Measurements from ENCODE around the gene PCYT2.
A peak's percentile ranks its signal among the peaks of the same experiment; 100 is the strongest.
"Not testable (repeated sequence)": the region's sequence is repeated elsewhere in the genome, so short reads cannot be mapped to it uniquely, and the experiment has no call there.

The PCYT2 gene

GRCh38 chr17:81911277-81911961 is at the start of gene PCYT2:
Gene PCYT2, minus strand, starts transcription at chr17:81911399. Its CDS starts 44 bp downstream, at chr17:81911355.
- DNase-seq, result peak in 55 of 56 donors; percentile 46 to 94 (median 83)

- no peak for DNase-seq
These were observed 49.1 kb upstream of the PCYT2 start for GRCh38 chr17:81960130-81960958.

- DNase-seq, result peak in 29 of 56 donors; percentile 6 to 77 (median 42)
These were observed 48.3 kb upstream of the PCYT2 start for GRCh38 chr17:81959362-81960129.

- DNase-seq, result no peak
These were observed 47.6 kb upstream of the PCYT2 start for GRCh38 chr17:81958633-81959342.

GRCh38 chr17:81957691-81958432 is 46.7 kb upstream of the PCYT2 start:
- DNase-seq, result no peak

- no peak for DNase-seq
These were observed 45.7 kb upstream of the PCYT2 start for GRCh38 chr17:81956607-81957589.

- no peak for DNase-seq
These were observed 44.8 kb upstream of the PCYT2 start for GRCh38 chr17:81955756-81956544.

GRCh38 chr17:81955058-81955681 is 44.0 kb upstream of the PCYT2 start:
- DNase-seq, result no peak

GRCh38 chr17:81954131-81955057 is 43.2 kb upstream of the PCYT2 start:
- no peak for DNase-seq

- not testable (repeated sequence) for DNase-seq
These were observed 42.2 kb upstream of the PCYT2 start for GRCh38 chr17:81953443-81953842.

GRCh38 chr17:81952792-81953228 is 41.6 kb upstream of the PCYT2 start:
- no peak for DNase-seq

GRCh38 chr17:81951785-81952684 is 40.8 kb upstream of the PCYT2 start:
- no peak for DNase-seq

- DNase-seq, result no peak
These were observed 39.3 kb upstream of the PCYT2 start for GRCh38 chr17:81950501-81950900.

- DNase-seq, result no peak
These were observed 37.6 kb upstream of the PCYT2 start for GRCh38 chr17:81948635-81949378.

- DNase-seq, result no peak
These were observed 36.0 kb upstream of the PCYT2 start, which contains the start of gene MYADML2 for GRCh38 chr17:81947189-81947588. Gene MYADML2, minus strand, starts transcription at chr17:81947233. Its CDS starts 5,492 bp downstream, at chr17:81941741.
